ENCODE results near the gene TIMM44.

The TIMM44 gene

DNA sequence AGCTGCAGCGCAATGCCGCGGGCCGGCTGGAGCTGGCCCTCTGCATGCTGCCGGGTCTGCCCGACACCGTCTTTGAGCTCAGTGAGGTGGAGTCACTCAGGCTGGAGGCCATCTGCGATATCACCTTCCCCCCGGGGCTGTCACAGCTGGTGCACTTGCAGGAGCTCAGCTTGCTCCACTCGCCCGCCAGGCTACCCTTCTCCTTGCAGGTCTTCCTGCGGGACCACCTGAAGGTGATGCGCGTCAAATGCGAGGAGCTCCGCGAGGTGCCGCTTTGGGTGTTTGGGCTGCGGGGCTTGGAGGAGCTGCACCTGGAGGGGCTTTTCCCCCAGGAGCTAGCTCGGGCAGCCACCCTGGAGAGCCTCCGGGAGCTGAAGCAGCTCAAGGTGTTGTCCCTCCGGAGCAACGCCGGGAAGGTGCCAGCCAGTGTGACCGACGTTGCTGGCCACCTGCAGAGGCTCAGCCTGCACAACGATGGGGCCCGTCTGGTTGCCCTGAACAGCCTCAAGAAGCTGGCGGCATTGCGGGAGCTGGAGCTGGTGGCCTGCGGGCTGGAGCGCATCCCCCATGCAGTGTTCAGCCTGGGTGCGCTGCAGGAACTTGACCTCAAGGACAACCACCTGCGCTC, 43.6 kb downstream of the TIMM44 start:
- DNase-seq (ENCODE audit: low read depth), result no peak

DNA sequence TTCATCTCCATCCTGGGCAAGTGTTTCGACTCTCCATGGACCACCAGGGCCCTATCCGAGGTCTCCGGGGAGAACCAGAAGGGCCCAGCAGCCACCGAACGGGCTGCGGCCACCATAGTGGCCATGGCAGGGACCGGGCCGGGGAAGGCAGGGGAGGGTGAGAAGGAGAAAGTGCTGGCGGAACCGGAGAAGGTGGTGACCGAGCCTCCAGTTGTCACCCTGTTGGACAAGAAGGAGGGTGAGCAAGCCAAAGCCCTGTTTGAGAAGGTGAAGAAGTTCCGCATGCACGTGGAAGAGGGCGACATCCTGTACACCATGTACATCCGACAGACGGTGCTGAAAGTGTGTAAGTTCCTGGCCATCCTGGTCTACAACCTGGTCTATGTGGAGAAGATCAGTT, 44.5 kb downstream of the TIMM44 start:
- no peak for DNase-seq (ENCODE audit: low read depth)

DNA sequence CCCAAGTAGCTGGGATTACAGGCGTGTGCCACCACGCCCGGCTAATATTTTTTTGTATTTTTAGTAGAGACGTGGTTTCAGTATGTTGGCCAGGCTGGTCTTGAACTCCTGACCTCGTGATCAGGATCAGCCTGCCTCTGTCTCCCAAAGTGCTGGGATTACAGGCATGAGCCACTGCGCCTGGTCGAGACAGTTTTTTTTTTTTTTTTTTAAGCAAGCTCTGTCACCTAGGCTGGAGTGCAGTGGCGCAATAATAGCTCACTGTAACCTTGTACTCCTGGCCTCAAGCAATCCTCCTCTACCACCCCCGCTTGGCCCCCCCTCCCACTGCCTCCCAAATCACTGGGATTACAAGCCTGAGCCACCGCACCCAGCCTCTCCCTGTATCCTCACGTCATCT, 46.2 kb downstream of the TIMM44 start:
- DNase-seq (ENCODE audit: low read depth), result peak; percentile 33

DNA sequence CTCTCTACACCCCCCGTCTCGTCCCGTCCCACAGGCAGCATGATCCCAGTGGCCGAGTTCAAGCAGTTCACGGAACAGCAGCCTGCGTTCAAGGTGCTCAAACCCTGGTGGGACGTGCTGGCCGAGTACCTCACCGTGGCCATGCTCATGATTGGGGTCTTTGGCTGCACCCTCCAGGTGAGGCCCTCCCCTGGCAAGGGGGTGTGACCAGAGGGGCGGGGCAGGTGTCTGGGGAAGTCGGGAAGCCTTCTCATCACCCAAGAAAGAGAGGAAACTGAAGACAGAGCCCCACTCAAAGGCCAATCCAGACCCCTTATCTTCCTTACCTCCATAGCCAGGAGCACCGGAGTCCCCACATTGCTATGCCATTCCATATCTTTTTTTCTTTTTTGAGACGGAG, 47.9 kb downstream of the TIMM44 start:
- no peak for DNase-seq (ENCODE audit: low read depth)

DNA sequence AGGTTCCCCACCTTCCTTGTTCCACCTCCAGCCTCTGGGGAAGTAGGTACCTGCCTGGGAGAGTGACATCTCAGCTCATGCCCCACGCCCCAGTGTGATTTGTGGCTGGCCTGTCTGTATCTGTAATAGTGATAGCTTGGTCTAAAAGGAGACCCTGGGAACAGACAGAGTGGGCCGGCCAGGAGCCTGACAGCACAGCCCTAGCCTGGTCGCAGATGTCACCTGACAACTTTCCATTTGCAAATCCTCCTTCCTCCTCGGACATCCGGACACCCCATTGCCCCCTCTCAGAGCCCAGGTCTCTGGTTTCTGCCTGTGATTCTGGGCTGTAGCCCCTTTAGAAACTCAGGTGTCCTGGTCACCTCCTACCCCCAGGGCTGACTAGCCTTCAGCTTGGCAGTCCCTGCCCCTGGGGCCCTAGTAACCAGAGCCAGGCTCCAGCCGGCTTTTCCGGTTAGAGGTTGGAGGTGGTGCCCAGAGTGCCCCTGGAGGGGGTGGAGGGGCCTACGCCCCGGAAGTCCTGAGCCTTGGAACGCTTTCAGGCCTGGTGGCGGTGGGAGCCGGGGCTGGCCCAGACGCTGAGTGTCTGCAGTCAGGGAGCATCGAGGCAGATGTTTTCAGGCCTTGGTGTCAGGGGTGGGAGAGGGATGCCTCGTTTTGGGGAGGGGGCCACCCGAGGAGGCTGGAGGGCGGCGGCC, 48.7 kb downstream of the TIMM44 start:
- no peak for DNase-seq (ENCODE audit: low read depth)

DNA sequence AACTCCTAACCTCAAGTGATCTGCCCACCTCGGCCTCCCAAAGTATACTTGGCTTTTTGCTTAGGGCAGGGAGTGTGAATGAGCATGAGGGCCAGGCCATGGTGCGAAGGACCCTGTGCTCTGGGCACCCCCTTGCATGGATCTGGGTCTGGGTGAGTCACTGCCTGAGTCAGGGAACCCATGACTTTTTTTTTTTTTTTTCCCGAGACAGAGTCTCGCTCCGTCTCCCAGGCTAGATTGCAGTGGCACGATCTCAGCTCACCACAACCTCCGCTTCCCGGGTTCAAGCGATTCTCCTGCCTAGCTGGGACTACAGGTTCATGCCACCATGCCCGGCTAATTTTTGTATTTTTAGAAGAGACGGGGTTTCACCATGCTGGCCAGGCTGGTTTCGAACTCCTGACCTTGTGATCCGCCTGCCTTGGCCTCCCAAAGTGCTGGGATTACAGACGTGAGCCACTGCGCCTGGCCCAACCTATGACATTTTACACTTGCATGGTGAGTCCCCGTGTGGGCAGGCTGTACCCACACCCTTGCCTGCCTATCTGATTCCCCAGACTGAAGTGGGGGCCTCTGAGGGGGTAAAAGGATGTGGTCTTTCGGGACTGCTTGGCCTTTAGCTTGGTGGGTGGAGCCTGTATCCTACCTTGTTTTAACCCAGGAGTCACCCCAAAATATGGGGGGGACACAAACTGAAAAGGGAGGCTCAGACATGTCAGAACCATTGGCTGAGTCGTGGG, 49.9 kb downstream of the TIMM44 start:
- DNase-seq (ENCODE audit: low read depth), result peak; percentile 70

DNA sequence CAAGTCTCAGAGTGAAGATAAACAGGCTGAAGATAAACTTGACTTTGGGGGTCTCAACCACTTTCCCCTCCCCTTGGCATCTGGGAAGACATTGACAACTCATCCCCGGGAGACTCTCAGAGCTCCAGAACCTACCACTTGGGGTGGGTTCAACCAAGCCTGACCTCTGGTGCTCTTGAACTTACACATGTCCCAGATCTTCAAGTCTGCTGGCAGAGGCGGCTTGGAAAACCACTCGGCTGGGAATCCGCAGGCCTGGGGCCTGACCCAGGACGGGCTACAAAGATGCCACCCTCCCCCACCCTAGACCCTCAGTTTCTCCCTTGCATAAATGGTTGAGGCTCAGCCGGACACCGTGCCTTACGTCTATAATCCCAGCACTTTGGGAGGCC, 54.6 kb downstream of the TIMM44 start:
- DNase-seq (ENCODE audit: low read depth), result no peak

DNA sequence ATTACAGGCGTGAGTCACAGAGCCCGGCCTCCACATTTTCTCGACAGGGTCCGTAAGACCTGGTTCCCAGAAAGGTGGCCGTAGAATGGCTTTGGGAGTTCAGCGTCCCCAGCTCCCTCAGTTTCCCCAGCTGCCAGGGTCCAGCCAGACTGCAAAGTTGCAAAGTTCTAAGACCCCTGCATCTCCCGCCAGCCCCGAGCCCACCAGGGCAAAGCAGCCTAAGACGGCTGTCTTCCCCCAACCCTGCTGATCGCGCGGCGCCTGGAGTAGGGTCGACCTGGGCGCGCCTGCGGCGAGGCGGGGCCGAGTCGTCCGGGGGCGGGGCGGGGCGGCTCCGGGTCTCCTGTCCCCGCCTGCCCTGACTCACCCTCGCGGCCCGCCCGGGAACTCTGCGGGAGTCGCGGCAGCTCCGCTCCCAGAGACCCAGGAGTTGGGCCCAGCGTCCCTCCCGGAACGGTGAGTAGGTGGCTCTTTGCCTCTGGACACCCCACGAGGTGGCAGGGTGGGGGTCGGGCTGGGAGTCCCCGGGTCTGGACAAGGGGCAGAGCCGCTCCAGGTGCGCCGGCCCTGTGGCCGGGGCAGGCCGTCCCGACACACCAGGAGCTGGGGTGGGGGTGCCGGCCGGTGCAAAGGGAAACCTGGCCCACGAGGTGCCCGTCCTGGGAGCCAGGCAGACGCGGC, 55.2 kb downstream of the TIMM44 start, which contains the start of gene LRRC8E:
Gene LRRC8E, plus strand, starts transcription at position 366 of the 681 bp plus-strand sequence. CDS start 7,094 bp downstream, outside the sequence.
- peak; percentile 49 for DNase-seq (ENCODE audit: low read depth)

DNA sequence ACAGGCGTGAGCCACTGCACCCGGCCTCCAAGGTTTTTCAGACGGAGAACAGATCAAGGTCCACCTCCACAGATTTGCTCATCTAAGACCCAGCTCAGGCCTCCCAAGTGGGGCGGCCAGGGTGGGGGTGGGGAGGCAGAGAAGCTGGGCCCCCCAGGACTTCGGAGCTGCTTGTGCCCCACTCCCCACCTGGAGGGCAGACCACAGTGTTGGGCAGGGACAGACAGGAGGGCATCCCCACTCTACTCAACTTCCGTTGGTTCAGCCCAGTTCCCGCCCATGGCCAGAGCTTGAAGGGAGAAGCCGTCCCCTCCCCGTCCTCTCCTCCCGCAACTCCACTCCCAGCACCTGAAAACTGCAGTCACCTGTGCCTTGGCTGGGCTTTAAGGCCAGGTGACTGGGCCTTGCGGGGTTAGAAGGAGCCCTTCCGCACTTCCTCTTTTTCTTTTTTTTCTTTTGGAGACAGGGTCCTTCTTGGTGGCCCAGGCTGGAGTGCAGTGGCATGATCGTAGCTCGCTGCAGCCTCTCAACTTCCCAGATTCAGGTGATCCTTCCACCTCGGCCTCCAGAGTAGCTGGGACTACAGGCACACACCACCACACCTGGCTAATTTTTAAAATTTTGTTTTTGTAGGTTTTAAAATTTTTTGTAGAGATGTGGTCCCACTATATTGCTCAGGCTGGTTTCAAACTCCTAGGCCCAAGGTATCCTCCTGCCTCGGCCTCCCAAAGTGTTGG, 55.9 kb downstream of the TIMM44 start:
- no peak for DNase-seq (ENCODE audit: low read depth)

DNA sequence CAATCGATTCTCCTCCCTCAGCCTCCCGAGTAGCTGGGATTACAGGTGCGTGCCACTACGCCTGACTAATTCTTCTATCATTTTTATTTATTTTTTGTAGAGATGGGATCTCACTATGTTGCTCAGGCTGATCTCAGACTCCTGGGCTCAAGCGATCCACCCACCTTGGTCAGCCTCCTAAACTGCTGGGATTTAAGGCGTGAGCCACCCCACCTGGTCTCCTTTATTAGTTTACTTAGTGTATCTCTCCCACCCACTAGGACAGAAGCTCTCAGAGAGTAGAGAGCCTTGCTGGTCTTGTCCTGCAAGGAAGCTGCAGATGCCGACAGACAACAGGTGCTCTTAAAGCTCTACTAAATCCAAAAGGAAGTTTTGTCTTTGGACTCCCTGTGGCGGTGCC, 57.6 kb downstream of the TIMM44 start:
- no peak for DNase-seq (ENCODE audit: low read depth)

DNA sequence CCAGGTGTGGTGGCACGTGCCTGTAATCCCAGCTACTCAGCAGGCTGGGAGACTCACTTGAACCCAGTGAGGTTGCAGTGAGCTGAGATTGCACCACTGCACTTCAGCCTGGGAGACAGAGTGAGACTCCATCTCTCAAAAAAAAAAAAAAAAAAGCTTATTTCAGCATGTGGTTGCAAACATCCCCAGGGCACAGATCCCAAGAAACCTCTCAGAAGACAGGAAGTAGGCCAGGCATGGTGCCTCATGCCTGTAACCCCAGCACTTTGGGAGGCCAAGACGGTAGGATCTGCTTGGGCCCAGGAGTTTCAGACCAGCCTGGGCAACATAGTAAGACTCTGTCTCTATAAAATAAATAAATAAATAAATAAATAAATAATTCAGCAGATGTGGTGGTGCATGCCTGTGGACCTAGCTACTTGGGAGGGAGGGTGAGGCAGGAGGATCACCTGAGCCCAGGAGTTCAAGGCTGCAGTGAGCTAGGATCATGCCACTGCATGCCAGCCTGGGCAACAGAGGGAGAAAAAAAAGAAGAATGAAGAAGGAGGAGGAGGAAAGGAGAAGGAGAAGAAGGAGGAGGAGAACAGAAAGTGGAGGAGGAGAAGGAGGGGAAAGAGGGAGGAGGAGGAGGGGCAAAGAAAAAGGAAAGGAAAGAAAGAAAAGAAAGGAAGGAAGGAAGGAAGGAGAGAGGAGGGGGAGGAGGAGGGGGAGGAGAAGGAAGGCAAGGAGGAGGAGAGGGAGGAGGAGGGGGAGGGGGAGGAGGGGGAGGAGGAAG, 59.5 kb downstream of the TIMM44 start:
- DNase-seq (ENCODE audit: low read depth), result peak; percentile 38

DNA sequence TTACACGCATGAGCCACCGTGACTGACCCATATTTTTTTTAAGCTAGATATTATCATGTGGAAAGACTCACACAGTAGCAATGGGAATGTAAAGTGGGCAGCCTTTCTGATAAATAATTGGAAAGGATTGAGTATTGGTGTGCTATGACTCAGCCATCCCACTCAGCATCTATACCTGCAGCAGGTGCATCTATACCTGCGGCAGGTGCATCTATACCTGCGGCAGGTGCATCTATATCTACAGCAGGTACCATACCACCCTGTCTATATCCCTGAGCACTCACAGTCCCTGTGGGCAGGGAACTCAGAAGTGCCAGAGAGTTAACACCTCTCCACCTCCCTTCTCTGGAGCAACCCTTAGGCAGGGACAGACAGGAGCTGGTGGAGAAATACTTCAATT, 60.4 kb downstream of the TIMM44 start:
- no peak for DNase-seq (ENCODE audit: low read depth)

DNA sequence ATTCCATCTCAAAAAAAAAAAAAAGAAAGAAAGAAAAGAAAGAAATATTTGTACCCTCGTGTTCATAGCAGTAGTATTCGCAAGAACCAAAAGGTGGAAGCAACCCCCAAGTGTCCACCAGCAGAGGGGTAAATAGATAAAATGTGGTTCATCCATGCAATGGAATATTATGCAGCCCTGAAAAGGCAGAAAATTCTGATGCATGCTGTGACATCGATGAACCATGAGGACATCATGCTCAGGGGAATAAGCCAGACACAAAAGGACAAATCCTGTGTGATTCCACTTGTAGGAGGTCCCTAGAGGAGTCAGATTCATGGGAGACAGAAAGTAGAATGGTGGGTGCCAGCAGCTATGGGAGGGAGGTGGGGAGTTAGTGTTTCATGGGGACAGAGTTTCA, 61.6 kb downstream of the TIMM44 start:
- DNase-seq (ENCODE audit: low read depth), result no peak

DNA sequence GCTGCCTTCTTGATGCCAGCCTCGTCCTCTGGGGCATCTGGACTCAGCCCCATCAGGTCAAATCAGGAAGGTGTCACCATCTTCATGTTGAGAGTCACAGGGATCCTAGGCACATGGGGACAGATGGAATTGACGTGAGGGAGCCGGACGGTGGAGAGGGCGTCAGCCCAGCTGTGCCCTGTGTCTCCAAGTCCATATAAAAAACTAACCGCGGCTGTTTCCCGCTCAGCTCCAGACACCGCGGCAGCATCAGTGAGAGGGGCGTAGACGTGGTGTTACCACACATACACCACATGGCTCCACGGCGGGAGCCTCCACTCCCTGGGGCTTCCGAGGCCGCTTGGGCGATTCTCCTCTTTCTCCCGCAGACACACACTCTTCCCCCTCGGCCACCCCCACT, 63.6 kb downstream of the TIMM44 start:
- no peak for DNase-seq (ENCODE audit: low read depth)

DNA sequence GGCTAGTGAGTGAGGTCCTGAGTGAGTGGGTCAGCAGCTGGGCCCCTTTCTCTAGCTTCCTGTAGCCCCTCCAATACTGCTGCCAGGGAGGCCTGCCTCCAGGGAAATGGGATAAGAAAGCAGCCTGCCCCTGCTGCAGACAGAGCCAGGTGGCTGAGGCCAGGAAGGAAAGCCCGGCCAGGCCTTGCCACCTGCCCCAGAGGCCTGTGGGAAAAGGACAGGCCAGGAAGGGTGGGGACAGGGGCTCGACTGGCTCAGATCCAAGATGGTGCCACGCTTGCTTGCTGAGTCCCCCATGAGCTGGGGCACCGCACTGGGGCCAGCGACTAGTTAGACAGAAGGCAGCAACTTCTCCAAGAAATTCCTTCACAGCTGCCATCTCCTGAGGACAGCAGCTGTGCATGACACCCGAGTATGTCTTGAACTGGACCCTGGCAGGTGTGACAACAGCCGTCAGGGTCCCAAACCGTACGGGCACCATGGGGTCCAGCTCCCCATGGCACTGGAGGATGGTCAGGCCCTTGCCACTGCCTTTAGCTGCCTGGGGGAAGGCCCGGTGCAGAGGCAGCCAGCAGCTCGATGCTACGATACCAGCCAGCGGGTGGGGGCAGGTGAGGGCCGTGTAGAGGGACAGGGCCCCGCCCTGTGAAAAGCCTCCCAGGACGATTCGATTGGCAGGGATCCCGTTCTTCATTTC, 64.2 kb downstream of the TIMM44 start:
- no peak for DNase-seq (ENCODE audit: low read depth)

DNA sequence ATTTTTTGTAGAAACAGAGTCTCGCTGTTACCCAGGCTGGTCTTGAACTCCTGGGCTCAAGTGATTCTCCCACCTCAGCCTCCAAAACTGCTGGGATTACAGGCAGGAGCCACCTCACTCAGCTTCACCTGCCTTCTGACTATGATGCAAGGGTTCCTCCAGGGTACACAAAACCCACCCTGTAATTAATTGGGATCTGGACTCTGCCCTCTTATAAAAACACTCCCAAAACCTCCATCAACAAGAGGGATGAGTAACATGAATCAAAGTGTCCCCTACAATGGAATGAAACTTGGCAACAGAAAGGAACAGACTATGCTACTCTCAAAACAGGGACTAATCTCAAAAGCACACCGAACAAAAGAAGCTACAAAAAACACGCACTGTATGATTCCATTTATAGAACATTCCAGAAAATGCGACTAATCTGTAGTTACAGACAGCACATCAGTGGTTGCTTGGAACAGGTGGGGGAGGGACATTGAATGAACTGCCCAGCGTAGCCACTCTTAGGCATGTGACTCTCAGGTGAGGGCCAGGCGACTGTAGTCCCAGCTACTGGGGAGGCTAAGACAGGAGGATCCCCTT, 66.1 kb downstream of the TIMM44 start:
- no peak for DNase-seq (ENCODE audit: low read depth)

All from amniotic epithelial cell (primary cell).